Measurements from ENCODE around the gene PTCH1.

DNA sequence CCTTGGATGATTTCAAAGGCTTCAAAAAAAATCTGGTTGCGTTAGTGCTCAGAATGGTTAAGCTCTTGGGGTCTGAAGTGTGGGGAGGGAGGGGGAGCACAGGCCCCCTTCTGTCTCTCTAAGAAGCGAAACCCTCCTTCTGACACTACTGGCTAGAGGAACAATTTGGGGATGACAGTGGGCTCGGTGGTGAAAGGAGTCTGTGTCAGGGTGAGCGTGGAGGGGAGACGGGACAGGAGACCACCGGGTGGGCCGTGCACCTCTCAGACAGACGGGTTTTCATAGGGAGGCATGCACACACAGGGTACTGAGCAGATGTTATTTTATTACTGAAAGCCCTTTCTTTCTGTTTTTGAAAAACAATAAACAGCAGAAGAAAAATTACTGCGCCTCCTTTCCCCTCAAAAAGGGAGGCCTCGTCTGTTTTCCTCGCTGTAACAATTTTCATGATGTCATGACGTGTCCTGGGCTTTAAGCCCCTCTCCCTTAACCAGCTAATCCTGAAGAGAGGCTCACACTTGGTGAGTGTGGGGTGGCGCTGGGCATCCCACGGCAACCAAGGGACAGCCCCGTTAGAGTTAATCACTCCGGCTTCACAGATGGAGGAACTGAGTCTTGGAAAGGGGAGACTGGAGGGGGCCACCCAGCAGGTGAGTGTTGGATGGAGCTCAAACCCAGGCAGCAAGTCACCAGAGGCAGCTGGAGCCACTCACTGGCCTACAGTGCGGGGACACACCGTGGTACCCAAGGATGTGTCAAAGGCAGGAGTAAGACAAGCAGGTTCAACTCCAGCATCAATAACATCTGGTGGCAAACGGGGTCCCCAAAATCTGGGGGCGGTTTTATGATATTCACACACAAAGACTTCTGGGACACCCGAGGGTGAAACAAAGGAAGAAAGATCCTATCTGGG, 53.4 kb downstream of the PTCH1 start:
- TF ChIP-seq, protein P1, sequence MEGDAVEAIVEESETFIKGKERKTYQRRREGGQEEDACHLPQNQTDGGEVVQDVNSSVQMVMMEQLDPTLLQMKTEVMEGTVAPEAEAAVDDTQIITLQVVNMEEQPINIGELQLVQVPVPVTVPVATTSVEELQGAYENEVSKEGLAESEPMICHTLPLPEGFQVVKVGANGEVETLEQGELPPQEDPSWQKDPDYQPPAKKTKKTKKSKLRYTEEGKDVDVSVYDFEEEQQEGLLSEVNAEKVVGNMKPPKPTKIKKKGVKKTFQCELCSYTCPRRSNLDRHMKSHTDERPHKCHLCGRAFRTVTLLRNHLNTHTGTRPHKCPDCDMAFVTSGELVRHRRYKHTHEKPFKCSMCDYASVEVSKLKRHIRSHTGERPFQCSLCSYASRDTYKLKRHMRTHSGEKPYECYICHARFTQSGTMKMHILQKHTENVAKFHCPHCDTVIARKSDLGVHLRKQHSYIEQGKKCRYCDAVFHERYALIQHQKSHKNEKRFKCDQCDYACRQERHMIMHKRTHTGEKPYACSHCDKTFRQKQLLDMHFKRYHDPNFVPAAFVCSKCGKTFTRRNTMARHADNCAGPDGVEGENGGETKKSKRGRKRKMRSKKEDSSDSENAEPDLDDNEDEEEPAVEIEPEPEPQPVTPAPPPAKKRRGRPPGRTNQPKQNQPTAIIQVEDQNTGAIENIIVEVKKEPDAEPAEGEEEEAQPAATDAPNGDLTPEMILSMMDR (conservative IDR thresholded peaks at IDR 0.05; ENCODE audit: low read depth in 2 of 2) = no peak
- no peak for TF ChIP-seq POLR2AphosphoS5 (IDR thresholded peaks at IDR 0.05; ENCODE audit: low read depth)
- TF ChIP-seq, protein P2, sequence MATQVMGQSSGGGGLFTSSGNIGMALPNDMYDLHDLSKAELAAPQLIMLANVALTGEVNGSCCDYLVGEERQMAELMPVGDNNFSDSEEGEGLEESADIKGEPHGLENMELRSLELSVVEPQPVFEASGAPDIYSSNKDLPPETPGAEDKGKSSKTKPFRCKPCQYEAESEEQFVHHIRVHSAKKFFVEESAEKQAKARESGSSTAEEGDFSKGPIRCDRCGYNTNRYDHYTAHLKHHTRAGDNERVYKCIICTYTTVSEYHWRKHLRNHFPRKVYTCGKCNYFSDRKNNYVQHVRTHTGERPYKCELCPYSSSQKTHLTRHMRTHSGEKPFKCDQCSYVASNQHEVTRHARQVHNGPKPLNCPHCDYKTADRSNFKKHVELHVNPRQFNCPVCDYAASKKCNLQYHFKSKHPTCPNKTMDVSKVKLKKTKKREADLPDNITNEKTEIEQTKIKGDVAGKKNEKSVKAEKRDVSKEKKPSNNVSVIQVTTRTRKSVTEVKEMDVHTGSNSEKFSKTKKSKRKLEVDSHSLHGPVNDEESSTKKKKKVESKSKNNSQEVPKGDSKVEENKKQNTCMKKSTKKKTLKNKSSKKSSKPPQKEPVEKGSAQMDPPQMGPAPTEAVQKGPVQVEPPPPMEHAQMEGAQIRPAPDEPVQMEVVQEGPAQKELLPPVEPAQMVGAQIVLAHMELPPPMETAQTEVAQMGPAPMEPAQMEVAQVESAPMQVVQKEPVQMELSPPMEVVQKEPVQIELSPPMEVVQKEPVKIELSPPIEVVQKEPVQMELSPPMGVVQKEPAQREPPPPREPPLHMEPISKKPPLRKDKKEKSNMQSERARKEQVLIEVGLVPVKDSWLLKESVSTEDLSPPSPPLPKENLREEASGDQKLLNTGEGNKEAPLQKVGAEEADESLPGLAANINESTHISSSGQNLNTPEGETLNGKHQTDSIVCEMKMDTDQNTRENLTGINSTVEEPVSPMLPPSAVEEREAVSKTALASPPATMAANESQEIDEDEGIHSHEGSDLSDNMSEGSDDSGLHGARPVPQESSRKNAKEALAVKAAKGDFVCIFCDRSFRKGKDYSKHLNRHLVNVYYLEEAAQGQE (IDR thresholded peaks at IDR 0.05; ENCODE audit: unreplicated experiment) = no peak
- TF ChIP-seq EZH2 (IDR thresholded peaks at IDR 0.05; ENCODE audit: low read depth, unreplicated experiment) = no peak
- no peak for TF ChIP-seq CREB1 (CRISPR knock-in tag; IDR thresholded peaks at IDR 0.05; ENCODE audit: low read depth)
- TF ChIP-seq STAT1 (IDR thresholded peaks at IDR 0.05; ENCODE audit: unreplicated experiment) = no peak
- TF ChIP-seq EZH2phosphoT487 (IDR thresholded peaks at IDR 0.05; ENCODE audit: unreplicated experiment) = no peak
- TF ChIP-seq, protein P3, sequence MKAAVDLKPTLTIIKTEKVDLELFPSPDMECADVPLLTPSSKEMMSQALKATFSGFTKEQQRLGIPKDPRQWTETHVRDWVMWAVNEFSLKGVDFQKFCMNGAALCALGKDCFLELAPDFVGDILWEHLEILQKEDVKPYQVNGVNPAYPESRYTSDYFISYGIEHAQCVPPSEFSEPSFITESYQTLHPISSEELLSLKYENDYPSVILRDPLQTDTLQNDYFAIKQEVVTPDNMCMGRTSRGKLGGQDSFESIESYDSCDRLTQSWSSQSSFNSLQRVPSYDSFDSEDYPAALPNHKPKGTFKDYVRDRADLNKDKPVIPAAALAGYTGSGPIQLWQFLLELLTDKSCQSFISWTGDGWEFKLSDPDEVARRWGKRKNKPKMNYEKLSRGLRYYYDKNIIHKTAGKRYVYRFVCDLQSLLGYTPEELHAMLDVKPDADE (IDR thresholded peaks at IDR 0.05) = no peak

All from GM23338 (cell line).